K562 (cell line): ENCODE measurements around the gene GGCT. TPM values are rescaled to one million over a fixed set of nuclear protein-coding genes. Genes with fewer than 3 reads are reported as not detected.

Experiments used
- CEBPB ChIP-seq: fragments of 450-650 bp; IDR thresholded peaks from 2 replicates; pipeline ENCODE4 v1.6.1; 2016; ENCODE audit warnings: missing genetic modification characterization, missing compliant biosample characterization
- CHD7 ChIP-seq: fragments of 200-600 bp; sonication (generic); IDR thresholded peaks from one replicate; pipeline ENCODE4 v1.6.1; 2012; ENCODE audit warnings: mild to moderate bottlenecking, low read depth, low read length, inconsistent platforms
- CLOCK ChIP-seq: fragments of 250-450 bp; sonication (Bioruptor Pico); IDR thresholded peaks from 2 replicates; pipeline ENCODE4 v1.4.0; 2020; ENCODE audit warnings: mild to moderate bottlenecking, moderate library complexity, borderline replicate concordance
- CTCF ChIP-seq, 3 experiments: IDR thresholded peaks in 2 of 3; conservative IDR thresholded peaks in 1 of 3; 2 replicates each; pipeline ENCODE4 v1.5.1; 2011 to 2012; ENCODE audit warnings: low read length in 3 of 3, mild to moderate bottlenecking in 3 of 3, control low read depth in 2 of 3, improper control_type of control experiment in 1 of 3, inconsistent platforms in 1 of 3, low read depth in 1 of 3, mixed read lengths in 1 of 3, moderate library complexity in 1 of 3; ENCODE audit not compliant: insufficient read depth in 2 of 3
- E2F4 ChIP-seq: sonication (generic); formaldehyde crosslinking; IDR thresholded peaks from 2 replicates; pipeline ENCODE4 v1.8.0; 2022; ENCODE audit warnings: mild to moderate bottlenecking, low read depth, missing genetic modification reagents
- FOXM1 ChIP-seq, 2 experiments: fragments of 450-650 bp in 1 of 2; sonication (generic) in 1 of 2; formaldehyde crosslinking in 1 of 2; IDR thresholded peaks; 2 replicates each; pipeline versions ENCODE4 v1.6.1 to v1.9.0; 2017 to 2022; ENCODE audit warnings: low read depth in 2 of 2, mild to moderate bottlenecking in 2 of 2, missing genetic modification reagents in 1 of 2, moderate library complexity in 1 of 2
- polyA plus RNA-seq, 8 experiments: library from polyadenylated mRNA; depleted of rRNA in 4 of 8; stranded (reverse) in 5 of 8; unstranded in 3 of 8; fragments of >200 nt; fragmentation: Nextera tagmentation in 2 of 8; fragmentation: Illumina TruSeq in 1 of 8; extraction: Ambion mirVana in 2 of 8; extraction: Trizol in 1 of 8; gene quantifications; 2 replicates each; pipeline versions ENCODE4 v1.2.1 to v1.2.3, GENCODE V29; 2011 to 2014; ENCODE audit warnings: inconsistent platforms in 1 of 8, missing spikeins in 1 of 8
- total RNA-seq, 7 experiments: library from RNA; depleted of rRNA in 6 of 7; stranded (reverse); fragments of >200 nt in 6 of 7; fragmentation: Illumina TruSeq in 2 of 7; extraction: Trizol in 2 of 7; gene quantifications; 2 replicates each; pipeline versions ENCODE4 v1.2.1 to v1.2.3, GENCODE V29; 2011 to 2021; ENCODE audit warnings: low replicate concordance in 1 of 7

The GGCT gene
- total and polyA plus RNA-seq, 9 of the 15 experiments (the other 6 are each of a cell fraction or from before 2014, with no cell fraction given) = 79.0 to 349 (median 136) TPM

- no peak for TF ChIP-seq CLOCK (CRISPR knock-in tag)
- TF ChIP-seq E2F4 = no peak
- 0 out of 2 replicates have a peak, but pooled peaks have one; percentile 17 for TF ChIP-seq CEBPB (tag)
- no peak for TF ChIP-seq FOXM1 (IDR thresholded peaks at IDR 0.05; ENCODE audit: low read depth)
- no peak for TF ChIP-seq FOXM1 (CRISPR knock-in tag; IDR thresholded peaks at IDR 0.05; ENCODE audit: low read depth)
- no peak for TF ChIP-seq CHD7
- TF ChIP-seq CTCF (IDR thresholded peaks at IDR 0.05 in 2 of 3, conservative IDR thresholded peaks at IDR 0.05 in 1 of 3; ENCODE audit: insufficient read depth in 2 of 3, low read depth in 1 of 3, low read length in 3 of 3) = no peak
Measured at GRCh38 chr7:30501264-30501663, 3.4 kb downstream of the GGCT start (continued).
